Smooth muscle cell (in vitro differentiated cells): ENCODE measurements around the gene PPP1R1B. TPM values are rescaled to one million over a fixed set of nuclear protein-coding genes. Genes with fewer than 3 reads are reported as not detected.

ENCODE experiments used
- DNase-seq: peaks from one replicate; lab custom pipeline; 2025; ENCODE audit not compliant: unreplicated experiment; lab: John Stamatoyannopoulos, UW
- H2AFZ ChIP-seq: fragments of 200-600 bp; sonication (generic); 2 replicates; pipeline ENCODE4 v1.6.0; 2016; ENCODE audit warnings: antibody characterized with exemption, low read depth, mild to moderate bottlenecking
- H3F3A ChIP-seq: fragments of 200-600 bp; sonication (generic); 2 replicates; pipeline ENCODE4 v1.6.0; 2017; ENCODE audit warnings: antibody characterized with exemption, low read depth
- H3K27ac ChIP-seq: fragments of 200-600 bp; sonication (generic); 2 replicates; pipeline ENCODE4 v1.5.1; 2016; ENCODE audit warnings: low read depth, mild to moderate bottlenecking
- H3K27me3 ChIP-seq: fragments of 200-600 bp; sonication (generic); 2 replicates; pipeline ENCODE4 v1.6.1; 2016; ENCODE audit warnings: low read depth, mild to moderate bottlenecking
- H3K36me3 ChIP-seq: fragments of 200-600 bp; sonication (generic); 2 replicates; pipeline ENCODE4 v1.5.1; 2016; ENCODE audit warnings: low read depth
- H3K4me1 ChIP-seq: fragments of 200-600 bp; sonication (generic); 2 replicates; pipeline ENCODE4 v1.5.1; 2016; ENCODE audit warnings: low read depth
- H3K4me2 ChIP-seq: fragments of 200-600 bp; sonication (generic); 2 replicates; pipeline ENCODE4 v1.6.0; 2016; ENCODE audit warnings: mild to moderate bottlenecking
- H3K4me3 ChIP-seq: fragments of 200-600 bp; sonication (generic); 2 replicates; pipeline ENCODE4 v1.5.1; 2016; ENCODE audit warnings: mild to moderate bottlenecking
- H3K79me2 ChIP-seq: fragments of 200-600 bp; sonication (generic); 2 replicates; pipeline ENCODE4 v1.6.0; 2016; ENCODE audit warnings: low read depth, mild to moderate bottlenecking
- H3K9ac ChIP-seq: fragments of 200-600 bp; sonication (generic); 2 replicates; pipeline ENCODE4 v1.6.0; 2016; ENCODE audit warnings: low read depth
- H3K9me3 ChIP-seq: fragments of 200-600 bp; sonication (generic); replicated peaks from 2 replicates; pipeline ENCODE4 v1.5.1; 2016; ENCODE audit warnings: low read depth
- H4K20me1 ChIP-seq: fragments of 200-600 bp; sonication (generic); 2 replicates; pipeline ENCODE4 v1.6.0; 2016; ENCODE audit warnings: low read depth
- WGBS: methylation state at CpG from one replicate; pipeline ENCODE4 v1.1.7; 2016; ENCODE audit warnings: low lambda C conversion rate; 5-methylcytosine and 5-hydroxymethylcytosine counted together
- polyA plus RNA-seq: library from polyadenylated mRNA; unstranded; fragments of >200 nt; fragmentation: Nextera tagmentation; extraction: Ambion mirVana; gene quantifications from 2 replicates; pipeline ENCODE4 v1.2.1, GENCODE V29; 2016
- total RNA-seq: library from RNA; depleted of rRNA; stranded (reverse); fragments of >200 nt; gene quantifications from 2 replicates; pipeline ENCODE4 v1.2.3, GENCODE V29; 2014
- TF ChIP-seq, protein P1 (sequence below): fragments of 200-600 bp; sonication (generic); IDR thresholded peaks from 2 replicates; pipeline ENCODE4 v1.5.1; 2017; ENCODE audit warnings: borderline replicate concordance, mild to moderate bottlenecking, antibody characterized with exemption; ENCODE audit not compliant: insufficient read depth, poor library complexity, severe bottlenecking

Gene PPP1R1B
- total RNA-seq, result 1.7 TPM in 1 of 2 replicates, not detected in the other
- polyA plus RNA-seq, result not detected in 2 replicates

DNA sequence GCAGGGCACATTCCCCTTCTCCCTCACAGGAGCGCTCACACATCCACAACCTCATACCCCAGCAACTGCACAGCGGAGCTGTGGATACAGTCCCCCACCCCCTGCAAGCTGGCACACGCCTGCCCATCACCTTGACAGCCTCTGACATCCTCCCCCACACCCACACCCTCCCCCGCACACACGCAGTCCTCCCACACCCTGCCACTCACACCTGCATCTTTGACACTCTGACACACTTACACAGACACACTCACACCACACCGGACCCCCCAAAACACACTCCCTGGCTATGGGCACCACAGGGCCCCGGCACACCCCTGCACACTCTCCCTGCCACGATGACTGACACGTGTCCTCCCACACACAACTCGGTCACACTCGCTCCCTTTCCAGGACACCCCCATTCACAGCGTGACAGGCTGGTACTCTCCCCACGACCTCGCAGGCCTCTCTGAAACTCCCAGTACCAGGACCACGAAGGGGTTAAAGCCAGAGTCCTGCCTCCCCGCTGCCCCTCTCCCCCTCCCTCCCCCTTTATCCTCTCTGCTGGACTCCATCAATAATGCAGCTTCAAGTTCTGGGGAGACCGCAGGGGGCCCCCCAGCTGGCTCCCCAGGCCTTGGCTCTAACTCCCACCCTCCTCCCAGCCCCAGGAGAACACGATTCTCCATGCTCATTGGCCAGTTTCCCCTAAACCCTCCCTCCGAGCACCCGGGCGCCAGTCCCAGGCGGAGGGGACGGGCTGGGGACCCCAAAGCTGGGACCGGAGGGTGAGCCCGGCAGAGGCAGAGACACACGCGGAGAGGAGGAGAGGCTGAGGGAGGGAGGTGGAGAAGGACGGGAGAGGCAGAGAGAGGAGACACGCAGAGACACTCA is at the start of gene PPP1R1B:
Gene PPP1R1B (plus strand): TSS at position 782 of the 876 bp plus-strand sequence. CDS start 441 bp downstream, outside the sequence.
- no peaks in the 10 kb centered on the region for H4K20me1 ChIP-seq
- H3K4me3 ChIP-seq, result peak within 1 kb of the TSS; percentile 49
- no peak within 1 kb of the TSS for H3K27ac ChIP-seq
- no peaks in the 10 kb centered on the region for H3K79me2 ChIP-seq
- H3K9ac ChIP-seq, result no peak within 1 kb of the TSS
- WGBS, result 14% methylated on average over 24 of the region's 29 CpGs
- peak within 1 kb of the TSS; percentile 84 for H3K4me2 ChIP-seq
- peaks cover 14% of the 10 kb centered on the region for H3K4me1 ChIP-seq
- H3K9me3 ChIP-seq, result no peaks in the 10 kb centered on the region
- H3K36me3 ChIP-seq, result no peaks in the 10 kb centered on the region
- TF ChIP-seq, protein P1, sequence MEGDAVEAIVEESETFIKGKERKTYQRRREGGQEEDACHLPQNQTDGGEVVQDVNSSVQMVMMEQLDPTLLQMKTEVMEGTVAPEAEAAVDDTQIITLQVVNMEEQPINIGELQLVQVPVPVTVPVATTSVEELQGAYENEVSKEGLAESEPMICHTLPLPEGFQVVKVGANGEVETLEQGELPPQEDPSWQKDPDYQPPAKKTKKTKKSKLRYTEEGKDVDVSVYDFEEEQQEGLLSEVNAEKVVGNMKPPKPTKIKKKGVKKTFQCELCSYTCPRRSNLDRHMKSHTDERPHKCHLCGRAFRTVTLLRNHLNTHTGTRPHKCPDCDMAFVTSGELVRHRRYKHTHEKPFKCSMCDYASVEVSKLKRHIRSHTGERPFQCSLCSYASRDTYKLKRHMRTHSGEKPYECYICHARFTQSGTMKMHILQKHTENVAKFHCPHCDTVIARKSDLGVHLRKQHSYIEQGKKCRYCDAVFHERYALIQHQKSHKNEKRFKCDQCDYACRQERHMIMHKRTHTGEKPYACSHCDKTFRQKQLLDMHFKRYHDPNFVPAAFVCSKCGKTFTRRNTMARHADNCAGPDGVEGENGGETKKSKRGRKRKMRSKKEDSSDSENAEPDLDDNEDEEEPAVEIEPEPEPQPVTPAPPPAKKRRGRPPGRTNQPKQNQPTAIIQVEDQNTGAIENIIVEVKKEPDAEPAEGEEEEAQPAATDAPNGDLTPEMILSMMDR, result no peak
- DNase-seq, result no peak
- H2AFZ ChIP-seq, result no peak within 1 kb of the TSS
- H3K27me3 ChIP-seq, result peaks cover 78% of the 10 kb centered on the region
- H3F3A ChIP-seq, result peaks cover 3% of the 10 kb centered on the region

DNA sequence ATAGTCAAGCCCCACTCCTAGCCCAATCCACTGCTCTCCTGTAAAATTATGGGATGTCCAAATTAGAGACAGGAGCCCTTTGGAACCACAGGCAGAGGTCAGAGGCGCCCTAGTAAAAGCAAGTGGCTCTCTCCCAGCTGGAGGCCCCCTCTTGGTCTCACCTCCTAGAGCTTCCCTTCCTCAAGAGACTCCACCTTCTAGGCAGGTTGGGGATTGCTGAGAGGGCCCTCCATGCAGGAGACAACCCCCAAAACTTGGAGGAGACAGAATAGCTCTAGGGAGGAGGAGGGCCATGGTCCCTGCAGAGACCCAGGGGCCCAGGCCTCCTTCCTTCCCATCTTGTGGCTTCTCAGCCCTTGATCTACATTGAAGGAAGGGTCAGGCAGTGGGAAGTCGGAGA is 48.5 kb upstream of the PPP1R1B start:
- DNase-seq, result no peak
- no peaks in the 10 kb centered on the region for H3K9me3 ChIP-seq
- no peak overlapping the region for H3K4me3 ChIP-seq
- no peaks in the 10 kb centered on the region for H3K79me2 ChIP-seq
- no peaks in the 10 kb centered on the region for H4K20me1 ChIP-seq
- H3K4me1 ChIP-seq, result peaks cover 12% of the 10 kb centered on the region
- H3K27me3 ChIP-seq, result peaks cover 23% of the 10 kb centered on the region
- H3K27ac ChIP-seq, result no peak overlapping the region
- H3K4me2 ChIP-seq, result no peak overlapping the region
- no peak overlapping the region for H2AFZ ChIP-seq
- WGBS, result 88% methylated on average over 2 of the region's 2 CpGs
- H3K9ac ChIP-seq, result no peak overlapping the region
- H3F3A ChIP-seq, result no peaks in the 10 kb centered on the region
- no peaks in the 10 kb centered on the region for H3K36me3 ChIP-seq
- TF ChIP-seq, protein P1, result no peak

DNA sequence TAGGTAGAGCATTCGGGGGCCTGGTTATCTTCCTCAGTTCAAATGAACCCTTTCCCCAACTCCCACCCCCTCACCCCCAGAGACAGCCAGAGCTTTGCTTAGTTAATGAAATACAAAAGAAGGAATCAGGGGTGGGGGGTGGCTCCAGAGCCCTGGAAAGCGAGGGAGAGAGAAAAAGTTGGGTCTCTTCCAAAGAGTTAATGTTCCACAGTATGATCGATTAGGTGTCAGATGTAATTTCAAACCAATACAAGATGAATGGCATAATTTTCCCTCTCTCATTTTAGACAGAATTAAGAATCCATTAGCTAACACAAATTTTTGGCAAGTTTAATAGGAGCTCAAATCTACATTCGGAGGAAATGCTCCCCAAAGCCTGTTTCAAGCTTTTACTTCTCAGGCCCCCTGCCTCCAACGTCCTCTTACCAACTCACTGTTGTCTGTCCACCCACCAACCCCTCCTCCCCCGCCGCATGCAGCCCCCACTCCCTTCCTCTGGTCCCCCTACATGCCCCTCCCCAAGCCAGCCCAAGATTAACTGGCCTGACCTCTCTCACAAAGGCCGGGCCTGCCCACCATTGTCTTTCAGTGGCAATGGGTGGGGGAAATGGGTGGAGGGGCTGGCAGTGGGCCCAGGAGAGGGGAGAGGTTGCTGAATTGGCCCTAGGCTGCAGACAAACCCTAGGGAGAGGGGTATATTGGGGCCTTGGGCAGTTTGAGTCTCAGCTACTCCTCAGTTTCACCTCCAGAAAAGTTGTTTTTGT is 47.3 kb upstream of the PPP1R1B start:
- DNase-seq, result no peak
- H3K4me3 ChIP-seq, result no peak overlapping the region
- H3F3A ChIP-seq, result no peaks in the 10 kb centered on the region
- H4K20me1 ChIP-seq, result no peaks in the 10 kb centered on the region
- H3K79me2 ChIP-seq, result no peaks in the 10 kb centered on the region
- 61% methylated on average over 7 of the region's 8 CpGs for WGBS
- no peaks in the 10 kb centered on the region for H3K36me3 ChIP-seq
- TF ChIP-seq, protein P1, result no peak
- no peaks in the 10 kb centered on the region for H3K9me3 ChIP-seq
- no peak overlapping the region for H2AFZ ChIP-seq
- H3K27ac ChIP-seq, result no peak overlapping the region
- peaks cover 28% of the 10 kb centered on the region for H3K27me3 ChIP-seq
- peaks cover 12% of the 10 kb centered on the region for H3K4me1 ChIP-seq
- no peak overlapping the region for H3K4me2 ChIP-seq
- no peak overlapping the region for H3K9ac ChIP-seq
